ENCODE measurements around the gene PWWP2B. TPM values are rescaled to one million over a fixed set of nuclear protein-coding genes. Genes with fewer than 3 reads are reported as not detected.

The PWWP2B gene
- total RNA-seq, 1 donor = 8.2 TPM

- TF ChIP-seq CTCF (IDR thresholded peaks at IDR 0.05; ENCODE audit: insufficient read depth, low read depth, low read length) = peak; percentile 11
- no peak overlapping the region for H3K4me3 ChIP-seq (ENCODE audit: low read depth, low read length)
- DNase-seq (ENCODE audit: low read depth) = peak; percentile 59
Observed at GRCh38 chr10:132411561-132412253, 14.7 kb downstream of the PWWP2B start.

- no peak overlapping the region for H3K4me3 ChIP-seq (ENCODE audit: low read depth, low read length)
- no peak for TF ChIP-seq CTCF (IDR thresholded peaks at IDR 0.05; ENCODE audit: insufficient read depth, low read depth, low read length)
- no peak for DNase-seq (ENCODE audit: low read depth)
Observed at GRCh38 chr10:132412316-132413192, 15.6 kb downstream of the PWWP2B start.

GRCh38 chr10:132413226-132414205 lies 16.5 kb downstream of the PWWP2B start:
- H3K4me3 ChIP-seq (ENCODE audit: low read depth, low read length) = no peak overlapping the region
- TF ChIP-seq CTCF (IDR thresholded peaks at IDR 0.05; ENCODE audit: insufficient read depth, low read depth, low read length) = no peak
- DNase-seq (ENCODE audit: low read depth) = no peak

GRCh38 chr10:132414402-132415016 lies 17.5 kb downstream of the PWWP2B start:
- TF ChIP-seq CTCF (IDR thresholded peaks at IDR 0.05; ENCODE audit: insufficient read depth, low read depth, low read length) = no peak

GRCh38 chr10:132415255-132415654 lies 18.3 kb downstream of the PWWP2B start:
- no peak overlapping the region for H3K4me3 ChIP-seq (ENCODE audit: low read depth, low read length)
- TF ChIP-seq CTCF (IDR thresholded peaks at IDR 0.05; ENCODE audit: insufficient read depth, low read depth, low read length) = no peak

More at GRCh38 chr10:132414402-132415016, 17.5 kb downstream of the PWWP2B start:
- DNase-seq (ENCODE audit: low read depth) = no peak
- H3K4me3 ChIP-seq (ENCODE audit: low read depth, low read length) = no peak overlapping the region

GRCh38 chr10:132415956-132416355 lies 19.0 kb downstream of the PWWP2B start:
- no peak for TF ChIP-seq CTCF (IDR thresholded peaks at IDR 0.05; ENCODE audit: insufficient read depth, low read depth, low read length)
- DNase-seq (ENCODE audit: low read depth) = no peak
- no peak overlapping the region for H3K4me3 ChIP-seq (ENCODE audit: low read depth, low read length)

More at GRCh38 chr10:132415255-132415654, 18.3 kb downstream of the PWWP2B start:
- DNase-seq (ENCODE audit: low read depth) = no peak

Measured in fibroblast of villous mesenchyme (primary cell).